H1 (cell line): ENCODE measurements around the gene TMEM131L. TPM values are rescaled to one million over a fixed set of nuclear protein-coding genes. Genes with fewer than 3 reads are reported as not detected.

ENCODE experiments used
- CREB1 ChIP-seq: IDR thresholded peaks from 2 replicates; pipeline ENCODE4 v1.6.1; 2012; ENCODE audit warnings: inconsistent platforms
- GTF2F1 ChIP-seq: IDR thresholded peaks from 2 replicates; pipeline ENCODE4 v1.6.1; 2012; ENCODE audit warnings: low read depth, low read length, improper control_type of control experiment, borderline replicate concordance
- KDM4A ChIP-seq: IDR thresholded peaks from one replicate; pipeline ENCODE4 v1.7.1; 2012; ENCODE audit warnings: low read depth, mild to moderate bottlenecking, moderate library complexity, low read length, inconsistent platforms; ENCODE audit not compliant: severe bottlenecking
- SIX5 ChIP-seq: IDR thresholded peaks from 2 replicates; pipeline ENCODE4 v1.6.1; 2011; ENCODE audit warnings: mild to moderate bottlenecking, low read depth, low read length
- polyA plus RNA-seq, 7 experiments: library from polyadenylated mRNA; depleted of rRNA in 3 of 7; stranded (reverse) in 5 of 7; unstranded in 2 of 7; fragments of >200 nt in 5 of 7; fragments of 200-250 nt in 2 of 7; gene quantifications; 1 replicate in 5 of 7; 2 replicates in 1 of 7; 4 replicates in 1 of 7; pipeline versions ENCODE4 v1.2.1 to v1.2.3, GENCODE V29; 2011 to 2013; ENCODE audit warnings: missing spikeins in 2 of 7, mixed read lengths in 2 of 7
- total RNA-seq: library from RNA; stranded (reverse); fragmentation: NEBNext Ultra II Directional; extraction: Animal tissue kit (Norgen Biotek cat#: 25700); gene quantifications from 2 replicates; pipeline ENCODE4 v1.2.1, GENCODE V29; 2021

Gene TMEM131L
- total and polyA plus RNA-seq, 2 of the 8 experiments (the other 6 are each of a cell fraction or from before 2014, with no cell fraction given) = 14.3 to 26.1 TPM

DNA sequence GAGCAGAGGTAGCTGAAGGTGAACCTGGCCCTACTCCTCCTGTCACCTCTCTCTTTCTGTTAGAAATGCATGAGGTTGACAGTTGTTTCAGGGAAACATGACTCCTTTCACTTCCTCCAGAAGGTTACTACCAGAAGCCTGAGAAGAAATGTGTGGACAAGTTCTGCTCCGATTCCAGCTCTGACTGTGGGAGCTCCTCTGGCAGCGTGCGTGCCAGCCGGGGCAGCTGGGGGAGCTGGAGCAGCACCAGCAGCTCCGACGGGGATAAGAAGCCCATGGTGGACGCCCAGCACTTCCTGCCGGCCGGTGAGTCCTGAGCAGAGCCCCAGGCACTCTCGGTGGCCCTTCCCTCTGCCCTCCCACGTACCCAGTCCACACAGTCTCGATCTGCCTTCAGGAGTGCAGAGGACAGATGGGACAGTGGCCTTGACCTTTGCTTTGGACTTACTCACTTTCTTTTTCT lies 156.6 kb downstream of the TMEM131L start (continued):
- no peak for TF ChIP-seq CREB1
- TF ChIP-seq KDM4A = no peak
- TF ChIP-seq GTF2F1 = no peak
- no peak for TF ChIP-seq SIX5
